ENCODE measurements around the gene ERN2.
"Not testable (repeated sequence)": the region's sequence is repeated elsewhere in the genome, so short reads cannot be mapped to it uniquely, and the experiment has no call there.

ERN2 gene

DNA sequence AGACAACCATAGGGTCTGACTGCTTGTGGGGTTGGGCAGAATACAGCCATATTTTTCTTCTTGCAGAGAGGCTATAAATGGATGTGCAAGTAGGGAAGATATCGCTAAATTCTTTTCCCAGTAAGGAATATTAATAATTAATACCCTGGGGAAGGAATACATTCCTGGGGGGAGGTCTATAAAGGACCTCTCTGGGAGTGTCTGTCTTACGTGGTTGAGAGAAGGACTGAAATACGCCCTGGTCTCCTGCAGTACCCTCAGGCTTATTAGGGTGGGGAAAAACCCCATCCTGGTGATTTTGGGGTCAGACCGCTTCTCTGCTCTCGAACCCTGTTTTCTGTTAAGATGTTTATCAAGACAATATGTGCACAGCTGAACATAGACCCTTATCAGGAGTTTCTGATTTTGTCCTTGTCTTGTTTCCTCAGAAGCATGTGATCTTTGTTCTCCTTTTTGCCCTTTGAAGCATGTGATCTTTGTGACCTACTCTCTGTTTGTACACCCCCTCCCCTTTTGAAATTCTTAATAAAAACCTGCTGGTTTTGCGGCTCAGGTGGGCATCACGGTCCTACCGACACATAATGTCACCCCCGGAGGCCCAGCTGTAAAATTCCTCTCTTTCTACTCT is 9.7 kb upstream of the ERN2 start:
- not testable (repeated sequence) for DNase-seq (ENCODE audit: low read depth, low spot score)

DNA sequence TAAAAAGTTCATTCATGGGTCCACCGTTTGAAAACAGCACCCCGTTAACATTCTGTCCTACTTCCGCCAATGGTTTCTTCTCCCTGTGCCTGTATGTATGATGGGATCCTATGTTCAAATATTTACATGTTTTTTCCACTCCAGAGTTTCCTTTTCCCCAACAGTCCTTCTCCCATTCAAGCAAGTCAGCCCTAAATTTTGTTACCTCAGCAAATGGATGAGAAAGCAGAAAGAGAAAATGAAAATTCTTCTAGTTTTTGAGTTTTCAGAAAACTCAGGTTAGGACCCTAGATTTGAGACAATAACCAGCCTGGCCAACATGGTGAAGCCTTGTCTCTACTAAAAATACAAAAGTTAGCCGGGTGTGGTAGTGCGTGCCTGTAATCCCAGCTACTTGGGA is 3.5 kb upstream of the ERN2 start:
- no peak for DNase-seq (ENCODE audit: low read depth, low spot score)

GRCh38 chr16:23711785-23712184 is 1.2 kb downstream of the ERN2 start:
- DNase-seq (ENCODE audit: low read depth, low spot score) = no peak

DNA sequence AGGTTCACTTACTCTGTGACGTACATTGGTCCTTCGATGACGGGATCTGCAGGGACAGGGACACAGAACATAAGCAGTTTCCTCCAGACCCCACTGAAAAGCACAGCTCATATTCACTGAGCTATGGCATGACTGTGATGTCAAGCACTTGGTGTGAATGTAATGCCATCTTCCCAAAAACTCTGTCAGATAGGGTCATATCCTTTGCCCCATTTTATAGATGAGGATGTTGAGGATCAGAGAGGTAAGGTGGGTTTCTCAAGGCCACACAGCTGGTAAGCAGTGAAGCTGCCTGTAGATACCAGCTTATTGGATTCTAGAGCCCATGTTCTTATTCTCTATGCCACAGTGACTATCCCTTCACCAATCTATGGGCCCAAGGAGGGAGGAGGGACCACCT is 2.5 kb downstream of the ERN2 start:
- no peak for DNase-seq (ENCODE audit: low read depth, low spot score)

DNA sequence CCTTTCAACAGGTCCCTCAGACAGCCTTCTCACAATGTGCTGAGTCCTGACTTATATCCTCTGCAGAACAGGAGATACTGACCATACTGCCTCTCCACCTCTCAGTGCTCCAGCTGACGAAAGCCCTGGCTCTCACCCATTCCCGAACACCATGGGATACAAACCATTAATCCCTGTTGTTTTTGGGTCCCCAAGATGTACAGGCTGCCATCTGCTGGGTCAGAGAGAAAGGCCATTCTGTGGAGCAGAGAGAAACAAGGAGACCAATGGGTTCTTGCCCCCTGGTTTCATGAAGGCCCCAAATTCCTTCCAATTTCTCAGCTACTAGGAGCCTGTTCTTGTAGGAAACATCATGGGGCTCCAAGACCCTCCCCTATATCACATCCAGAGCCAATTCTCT is 3.0 kb downstream of the ERN2 start:
- no peak for DNase-seq (ENCODE audit: low read depth, low spot score)

- no peak for DNase-seq (ENCODE audit: low read depth, low spot score)
Observed at GRCh38 chr16:23709536-23709935, 3.5 kb downstream of the ERN2 start.

- DNase-seq (ENCODE audit: low read depth, low spot score) = no peak
Observed at GRCh38 chr16:23706439-23706838, 6.6 kb downstream of the ERN2 start.

DNA sequence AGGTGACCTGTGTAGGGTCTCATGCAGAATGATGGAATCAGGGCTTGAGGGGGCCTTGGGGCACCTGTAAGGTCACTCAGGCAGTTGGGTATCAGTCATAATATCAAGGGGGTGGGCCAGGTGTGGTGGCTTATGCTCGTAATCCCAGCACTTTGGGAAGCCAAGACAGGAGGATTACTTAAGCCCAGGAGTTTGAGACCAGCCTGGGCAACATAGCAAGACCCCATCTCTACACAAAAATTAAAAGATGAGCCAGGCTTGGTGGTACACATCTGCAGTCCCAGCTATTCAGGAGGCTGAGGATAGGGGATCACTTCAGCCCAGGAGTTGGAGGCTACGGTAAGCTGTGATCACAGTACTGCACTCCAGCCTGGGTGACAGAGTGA is 7.5 kb downstream of the ERN2 start:
- DNase-seq (ENCODE audit: low read depth, low spot score) = no peak

DNA sequence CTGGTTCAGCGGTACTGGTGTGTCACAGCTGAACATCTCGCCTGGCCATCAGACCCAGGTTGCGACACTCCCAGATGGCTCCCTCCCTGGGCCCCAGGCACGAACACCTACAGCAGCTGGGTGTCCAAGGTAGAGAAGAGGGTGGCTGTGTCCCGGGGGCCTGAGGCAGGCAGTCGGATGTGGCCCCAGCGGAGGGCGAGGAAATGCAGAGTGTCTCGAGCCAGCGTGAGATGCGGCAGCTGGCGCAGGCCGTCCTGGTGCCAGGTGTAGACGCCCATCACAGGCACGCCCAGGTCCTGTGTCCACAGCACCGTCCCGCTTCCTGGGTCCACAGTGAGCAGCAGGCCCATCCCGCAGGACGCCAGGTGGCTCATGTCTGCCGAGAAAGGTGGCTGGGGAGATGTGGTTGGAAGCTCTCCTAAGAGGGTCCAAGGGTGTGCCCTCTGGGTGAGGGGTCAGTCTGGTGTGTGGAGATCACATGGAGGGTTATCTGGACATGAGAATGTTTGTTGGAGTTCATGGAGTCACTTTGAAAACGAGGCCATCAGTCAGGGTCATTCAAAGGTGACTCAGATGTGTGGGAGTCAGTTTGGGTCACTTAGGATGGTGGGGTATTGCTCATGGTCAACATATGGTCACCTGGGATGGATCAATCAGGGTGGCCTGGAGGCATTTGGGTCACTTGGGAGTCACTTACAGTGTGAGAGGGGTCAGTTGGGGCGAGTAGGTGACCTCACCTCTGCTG is 8.1 kb downstream of the ERN2 start:
- DNase-seq (ENCODE audit: low read depth, low spot score) = no peak

DNA sequence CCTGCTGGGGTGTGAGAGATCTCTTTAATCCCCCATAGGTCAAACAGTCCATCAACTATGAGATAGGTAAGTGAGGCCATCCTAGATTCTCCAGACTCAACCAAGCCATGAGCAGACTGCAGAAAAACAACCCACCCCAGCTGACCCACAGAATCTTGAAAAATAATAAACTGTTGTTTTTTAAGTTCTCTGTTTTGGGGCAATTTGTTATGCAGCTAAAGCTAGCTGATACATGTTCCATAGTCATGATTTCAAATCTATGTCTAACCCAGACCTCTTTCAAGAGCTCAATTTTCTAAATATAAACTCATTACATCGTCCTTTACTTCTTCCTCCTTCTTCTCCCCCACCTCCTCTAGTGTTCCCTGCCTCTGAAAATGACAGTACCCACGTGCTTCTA is 10.1 kb downstream of the ERN2 start:
- DNase-seq (ENCODE audit: low read depth, low spot score) = no peak

DNA sequence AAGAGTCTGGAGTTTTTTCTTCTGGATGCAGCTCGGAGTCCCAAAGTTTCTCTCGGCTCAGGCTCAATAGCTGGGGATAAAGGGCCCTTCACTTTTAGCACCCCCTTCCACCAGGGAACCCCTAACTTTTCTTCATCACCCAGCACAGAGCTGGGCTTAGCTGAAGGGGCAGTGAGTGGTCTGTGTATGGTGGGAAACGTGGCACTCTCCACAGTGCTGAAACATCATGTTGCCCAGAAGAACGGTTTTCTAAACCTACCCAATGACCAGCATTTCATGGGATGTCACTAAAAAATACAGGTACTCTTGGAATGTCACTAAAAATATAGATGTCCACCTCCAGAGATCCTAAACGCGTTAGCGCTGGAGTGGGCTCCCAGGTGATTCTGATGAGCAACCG is 12.0 kb downstream of the ERN2 start:
- no peak for DNase-seq (ENCODE audit: low read depth, low spot score)

- no peak for DNase-seq (ENCODE audit: low read depth, low spot score)
Observed at GRCh38 chr16:23700509-23700908, 12.5 kb downstream of the ERN2 start.

DNA sequence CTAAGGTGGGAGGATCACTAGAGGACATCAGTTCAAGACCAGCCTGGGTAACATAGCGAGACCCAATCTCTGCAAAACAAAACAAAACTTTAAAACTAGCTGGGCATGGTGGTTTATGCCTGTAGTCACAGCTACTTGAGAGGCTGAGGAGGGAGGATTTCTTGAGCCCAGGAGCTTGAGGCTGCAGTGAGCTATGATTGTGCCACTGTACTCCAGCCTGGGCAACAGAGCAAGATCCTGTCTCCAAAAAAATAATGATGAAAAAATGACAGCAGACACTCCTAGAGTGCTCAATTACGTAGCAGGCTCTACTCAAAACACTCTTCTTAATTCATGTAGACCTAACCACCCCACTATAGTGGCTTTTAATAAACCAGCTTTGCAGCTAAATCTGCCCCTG is 12.9 kb downstream of the ERN2 start:
- DNase-seq (ENCODE audit: low read depth, low spot score) = no peak

GRCh38 chr16:23699100-23699499 is 13.9 kb downstream of the ERN2 start:
- DNase-seq (ENCODE audit: low read depth, low spot score) = no peak

GRCh38 chr16:23695756-23696155 is 17.3 kb downstream of the ERN2 start:
- no peak for DNase-seq (ENCODE audit: low read depth, low spot score)

- no peak for DNase-seq (ENCODE audit: low read depth, low spot score)
Observed at GRCh38 chr16:23694644-23695373, 18.2 kb downstream of the ERN2 start.

DNA sequence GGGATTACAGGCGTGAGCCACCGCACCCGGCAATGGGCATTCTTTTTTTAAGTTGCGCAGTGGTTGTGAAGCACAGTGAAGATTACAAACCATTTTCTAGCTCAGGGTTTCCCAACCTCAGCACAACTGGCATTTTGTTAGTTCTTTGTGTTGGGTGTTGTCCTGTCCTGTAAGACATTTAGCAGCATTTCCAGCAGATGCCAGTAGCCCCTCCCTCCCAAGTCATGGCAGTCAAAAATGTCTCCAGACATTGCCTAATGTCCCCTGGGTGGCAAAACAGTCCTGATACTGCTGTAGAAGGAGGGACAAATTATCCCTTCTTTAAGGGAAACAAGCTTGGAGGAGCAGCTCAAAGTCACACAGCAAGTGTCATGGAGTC is 18.8 kb downstream of the ERN2 start:
- no peak for DNase-seq (ENCODE audit: low read depth, low spot score)

DNA sequence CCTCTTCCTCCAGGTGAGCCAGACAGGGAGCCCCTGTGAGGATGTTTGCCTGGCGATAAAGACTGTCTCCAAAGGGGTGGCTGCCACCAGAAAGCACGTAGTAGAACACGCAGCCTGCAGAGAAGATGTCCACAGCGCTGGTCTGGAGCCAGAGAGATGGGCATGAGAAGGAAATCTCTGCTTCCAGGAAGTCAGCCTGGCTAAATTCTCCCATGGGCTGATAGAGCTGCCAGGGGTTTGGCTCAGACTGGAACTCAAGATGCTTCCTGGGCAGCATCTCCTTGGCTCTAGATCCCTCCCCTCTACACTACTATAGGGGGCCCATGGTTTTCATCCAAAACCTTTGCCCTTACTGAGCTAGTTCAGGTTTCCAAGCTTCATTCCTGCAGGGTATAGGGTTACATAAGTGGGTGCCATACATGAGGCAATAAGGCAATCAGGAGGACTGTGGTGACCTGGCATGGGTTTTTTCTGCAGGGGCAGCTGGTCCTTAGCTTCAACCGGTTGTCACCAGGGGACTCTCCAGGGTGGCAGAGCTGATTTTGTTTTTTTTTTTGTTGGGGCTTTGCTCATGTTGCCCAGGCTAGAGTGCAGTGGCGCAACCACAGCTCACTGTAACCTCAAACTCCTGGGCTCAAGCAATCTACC is 20.7 kb downstream of the ERN2 start:
- no peak for DNase-seq (ENCODE audit: low read depth, low spot score)

DNA sequence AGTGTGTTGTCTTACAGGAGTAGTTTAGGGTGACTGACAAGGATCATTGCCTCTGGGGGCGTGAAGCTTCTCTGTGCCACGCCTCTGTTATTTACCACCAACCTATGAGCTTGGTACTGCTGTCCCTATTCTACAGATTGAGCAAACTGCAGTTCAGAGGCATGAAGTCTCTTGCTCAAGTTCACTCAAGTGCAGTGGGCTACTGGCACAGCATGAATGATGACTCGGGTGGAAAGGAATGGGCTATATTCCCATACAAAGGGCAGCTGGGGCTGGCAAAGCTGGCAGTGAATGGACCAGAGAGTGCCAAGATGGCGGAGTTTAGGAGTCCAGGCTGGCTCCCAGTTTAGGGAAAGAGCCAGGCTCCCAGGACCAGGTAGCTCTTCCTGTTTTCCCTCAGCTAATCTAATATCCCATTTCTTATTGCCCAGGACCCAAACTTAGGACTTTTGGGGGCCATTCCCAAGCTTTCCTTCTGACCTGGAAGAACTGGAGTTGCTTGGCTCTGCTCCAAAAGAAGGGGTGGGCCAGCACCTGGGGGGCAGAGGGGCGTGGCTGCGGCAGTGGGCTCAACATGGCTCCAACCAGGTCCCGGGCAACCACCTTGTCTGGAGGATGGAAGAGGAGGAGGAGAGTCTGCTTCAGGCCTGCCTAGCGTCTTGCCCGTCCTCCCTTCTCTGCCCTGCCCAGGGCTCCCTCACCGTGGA is 21.4 kb downstream of the ERN2 start:
- no peak for DNase-seq (ENCODE audit: low read depth, low spot score)

DNA sequence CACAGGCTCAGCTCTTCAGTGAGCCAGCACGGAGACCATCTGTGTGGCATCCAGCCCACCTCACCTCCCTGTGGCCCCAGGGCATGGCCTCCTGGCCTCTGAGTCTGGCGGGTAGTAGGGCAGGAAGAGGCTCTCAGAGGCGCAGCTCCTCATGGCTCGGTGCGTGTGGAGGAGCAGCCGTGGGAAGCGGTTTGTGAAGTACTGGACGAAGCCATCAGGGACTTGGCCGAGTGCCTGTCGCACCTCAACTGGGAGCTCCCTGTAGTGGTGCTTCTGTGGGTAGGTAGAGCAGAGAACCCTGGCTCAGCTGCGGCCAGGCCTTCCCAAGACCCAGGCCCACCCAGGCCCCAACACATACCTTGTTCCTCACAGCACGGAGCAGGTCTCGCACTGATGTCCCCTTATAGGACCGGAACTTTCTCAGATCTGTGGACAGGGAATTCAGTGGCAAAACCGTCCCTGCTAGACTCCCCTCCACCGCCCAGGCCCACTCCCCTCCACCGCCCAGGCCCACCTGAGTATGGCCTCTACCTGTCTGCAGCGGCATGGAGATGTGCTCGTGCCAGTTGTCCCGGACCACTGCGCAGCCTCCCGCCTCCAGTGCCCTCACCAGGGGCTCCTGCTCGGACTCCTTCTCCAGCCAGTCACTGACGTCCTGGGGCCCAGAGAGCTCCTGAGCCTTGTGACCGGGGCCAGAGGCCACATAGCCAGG is 22.1 kb downstream of the ERN2 start:
- no peak for DNase-seq (ENCODE audit: low read depth, low spot score)

Data from brain pericyte (primary cell).